AG09319 (cell line): ENCODE data around the gene BMPER.

Experiments used
- DNase-seq: peaks from one replicate; pipeline ENCODE4 v3.0.0-alpha.2; 2010; ENCODE audit warnings: low read depth; ENCODE audit errors: extremely low read depth
- CTCF ChIP-seq: IDR thresholded peaks from 2 replicates; pipeline ENCODE4 v1.5.1; 2011; ENCODE audit warnings: low read depth, mild to moderate bottlenecking, inconsistent platforms, low read length, moderate library complexity

BMPER gene

GRCh38 chr7:34031156-34031555 is 125.8 kb downstream of the BMPER start:
- no peak for DNase-seq
- TF ChIP-seq CTCF: no peak

GRCh38 chr7:34034728-34035127 is 129.4 kb downstream of the BMPER start:
- TF ChIP-seq CTCF: no peak
- DNase-seq: no peak

- DNase-seq: no peak
- no peak for TF ChIP-seq CTCF
Measured at GRCh38 chr7:34036051-34036920, 130.9 kb downstream of the BMPER start.

GRCh38 chr7:34036972-34037792 is 131.8 kb downstream of the BMPER start:
- DNase-seq: no peak

GRCh38 chr7:34038816-34039470 is 133.6 kb downstream of the BMPER start:
- DNase-seq: peak; percentile 24
- no peak for TF ChIP-seq CTCF

More at GRCh38 chr7:34036972-34037792, 131.8 kb downstream of the BMPER start:
- no peak for TF ChIP-seq CTCF

GRCh38 chr7:34041707-34042106 is 136.4 kb downstream of the BMPER start:
- TF ChIP-seq CTCF: no peak
- DNase-seq: no peak
